HEK293T (cell line): Measurements from ENCODE around the gene SLC10A7.

Experiments
- CTCF ChIA-PET: fragments of 350-600 bp; formaldehyde crosslinking; extraction: SDS; loops from one replicate; lab custom pipeline; 2021; ENCODE audit warnings: antibody characterized with exemption, inconsistent platforms; lab: Yijun Ruan, JAX
- POLR2A ChIA-PET: fragments of 350-600 bp; formaldehyde crosslinking; extraction: SDS; loops from one replicate; lab custom pipeline; 2020; ENCODE audit warnings: antibody characterized with exemption, inconsistent platforms; lab: Yijun Ruan, JAX
- DNase-seq: peaks from one replicate; pipeline ENCODE4 v3.0.0; 2012; ENCODE audit warnings: mixed read lengths; ENCODE audit errors: extremely low spot score
- ARNT ChIP-seq: fragments of 450-650 bp; IDR thresholded peaks from 2 replicates; pipeline ENCODE4 v1.6.1; 2017; ENCODE audit warnings: mild to moderate bottlenecking
- BHLHE40 ChIP-seq: fragments of 450-650 bp; IDR thresholded peaks from 2 replicates; pipeline ENCODE4 v1.6.1; 2016; ENCODE audit warnings: mild to moderate bottlenecking, moderate library complexity, borderline replicate concordance
- CTBP1 ChIP-seq: fragments of 450-650 bp; IDR thresholded peaks from 2 replicates; pipeline ENCODE4 v1.6.1; 2016; ENCODE audit warnings: borderline replicate concordance
- ELF4 ChIP-seq: fragments of 450-650 bp; IDR thresholded peaks from 2 replicates; pipeline ENCODE4 v1.6.1; 2017; ENCODE audit warnings: antibody characterized with exemption
- FOXA1 ChIP-seq: fragments of 450-650 bp; IDR thresholded peaks from 2 replicates; pipeline ENCODE4 v1.6.1; 2016; ENCODE audit warnings: mild to moderate bottlenecking
- FOXK2 ChIP-seq: fragments of 450-650 bp; IDR thresholded peaks from 2 replicates; pipeline ENCODE4 v1.6.1; 2016; ENCODE audit warnings: mild to moderate bottlenecking
- FOXM1 ChIP-seq: fragments of 450-650 bp; IDR thresholded peaks from 2 replicates; pipeline ENCODE4 v1.6.1; 2017; ENCODE audit warnings: mild to moderate bottlenecking, borderline replicate concordance
- HDGF ChIP-seq: fragments of 450-650 bp; IDR thresholded peaks from 2 replicates; pipeline ENCODE4 v1.6.1; 2017; ENCODE audit warnings: antibody characterized with exemption, borderline replicate concordance
- L3MBTL2 ChIP-seq: fragments of 450-650 bp; conservative IDR thresholded peaks from 2 replicates; pipeline ENCODE4 v1.6.1; 2016; ENCODE audit warnings: mild to moderate bottlenecking
- LEF1 ChIP-seq: fragments of 450-650 bp; IDR thresholded peaks from 2 replicates; pipeline ENCODE4 v1.6.1; 2017; ENCODE audit warnings: mild to moderate bottlenecking, borderline replicate concordance
- NFRKB ChIP-seq: fragments of 450-650 bp; IDR thresholded peaks from 2 replicates; pipeline ENCODE4 v1.6.1; 2016; ENCODE audit warnings: mild to moderate bottlenecking, moderate library complexity
- SP1 ChIP-seq: fragments of 450-650 bp; IDR thresholded peaks from 2 replicates; pipeline ENCODE4 v1.6.1; 2017
- SUZ12 ChIP-seq: fragments of 450-650 bp; IDR thresholded peaks from 2 replicates; pipeline ENCODE4 v1.6.1; 2016; ENCODE audit warnings: mild to moderate bottlenecking
- TARDBP ChIP-seq: fragments of 450-650 bp; IDR thresholded peaks from 2 replicates; pipeline ENCODE4 v1.6.1; 2016
- ZNF384 ChIP-seq: fragments of 450-650 bp; IDR thresholded peaks from 2 replicates; pipeline ENCODE4 v1.6.1; 2016
- TF ChIP-seq, protein P1 (sequence below): fragments of 450-650 bp; IDR thresholded peaks from 2 replicates; pipeline ENCODE4 v1.6.1; 2016

Gene SLC10A7

DNA sequence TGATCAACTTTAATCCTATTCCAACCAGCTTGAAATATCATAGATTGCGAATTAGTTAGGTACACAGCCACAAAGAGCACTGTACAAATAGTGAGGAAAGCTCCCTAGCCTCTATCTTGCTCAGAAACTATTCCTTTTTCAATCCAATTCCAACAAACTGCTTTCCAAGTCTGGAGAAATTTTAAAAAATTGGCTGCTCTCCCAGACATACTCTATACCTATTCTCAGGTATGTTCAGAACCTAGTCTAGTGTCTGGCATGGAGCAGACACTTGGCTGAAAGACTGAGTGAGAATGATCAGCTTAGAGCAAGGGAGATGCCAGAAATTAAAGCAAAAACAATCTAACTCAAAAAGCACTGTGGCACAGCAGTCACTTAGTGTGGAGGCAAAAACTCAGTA lies 105.9 kb downstream of the SLC10A7 start:
- DNase-seq, result no peak
- ChIA-PET POLR2A (no interaction called here), CTCF (interaction anchor here (0.6 kb wide), 1 partner anchor 9 kb away, joined by 5 read pairs; no protein-coding TSS in a partner anchor)
- TF ChIP-seq ELF4, result no peak
- TF ChIP-seq SUZ12, result no peak
- no peak for TF ChIP-seq LEF1
- no peak for TF ChIP-seq L3MBTL2
- TF ChIP-seq FOXA1, result no peak
- TF ChIP-seq ARNT, result no peak
- TF ChIP-seq FOXK2, result no peak
- TF ChIP-seq TARDBP, result no peak
- no peak for TF ChIP-seq HDGF
- TF ChIP-seq BHLHE40, result no peak
- TF ChIP-seq, protein P1, sequence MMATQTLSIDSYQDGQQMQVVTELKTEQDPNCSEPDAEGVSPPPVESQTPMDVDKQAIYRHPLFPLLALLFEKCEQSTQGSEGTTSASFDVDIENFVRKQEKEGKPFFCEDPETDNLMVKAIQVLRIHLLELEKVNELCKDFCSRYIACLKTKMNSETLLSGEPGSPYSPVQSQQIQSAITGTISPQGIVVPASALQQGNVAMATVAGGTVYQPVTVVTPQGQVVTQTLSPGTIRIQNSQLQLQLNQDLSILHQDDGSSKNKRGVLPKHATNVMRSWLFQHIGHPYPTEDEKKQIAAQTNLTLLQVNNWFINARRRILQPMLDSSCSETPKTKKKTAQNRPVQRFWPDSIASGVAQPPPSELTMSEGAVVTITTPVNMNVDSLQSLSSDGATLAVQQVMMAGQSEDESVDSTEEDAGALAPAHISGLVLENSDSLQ, result no peak
- no peak for TF ChIP-seq SP1
- TF ChIP-seq ZNF384, result no peak
- TF ChIP-seq NFRKB, result no peak
- no peak for TF ChIP-seq FOXM1
- TF ChIP-seq CTBP1, result no peak

DNA sequence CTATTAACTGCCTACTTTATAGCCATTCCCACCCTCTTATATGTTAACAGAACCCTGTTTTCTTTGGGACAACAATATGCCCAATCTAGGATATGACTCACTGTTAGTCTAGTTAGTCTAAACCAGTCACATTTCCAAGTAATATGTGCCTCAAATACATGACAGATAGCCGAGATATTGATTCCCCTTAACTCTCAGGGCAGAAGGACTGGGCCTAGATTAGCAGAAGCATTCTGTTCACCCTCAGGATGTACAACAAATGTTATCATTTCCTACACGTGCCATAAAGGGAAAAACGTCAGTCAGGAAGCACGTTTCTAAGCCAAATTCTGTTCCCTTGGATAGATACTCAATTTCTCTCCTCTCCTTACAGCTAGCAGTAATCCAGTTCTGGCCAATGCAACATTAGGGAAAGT lies 114.1 kb downstream of the SLC10A7 start:
- ChIA-PET POLR2A (no interaction called here), CTCF (no interaction called here)
- no peak for TF ChIP-seq SP1
- no peak for TF ChIP-seq HDGF
- TF ChIP-seq FOXM1, result no peak
- TF ChIP-seq CTBP1, result no peak
- TF ChIP-seq, protein P1, result no peak
- TF ChIP-seq ZNF384, result no peak
- TF ChIP-seq SUZ12, result no peak
- no peak for TF ChIP-seq TARDBP
- no peak for TF ChIP-seq ELF4
- no peak for TF ChIP-seq BHLHE40
- TF ChIP-seq LEF1, result no peak
- no peak for TF ChIP-seq NFRKB
- no peak for TF ChIP-seq FOXK2
- TF ChIP-seq L3MBTL2, result no peak
- no peak for TF ChIP-seq FOXA1
- TF ChIP-seq ARNT, result no peak
- no peak for DNase-seq

DNA sequence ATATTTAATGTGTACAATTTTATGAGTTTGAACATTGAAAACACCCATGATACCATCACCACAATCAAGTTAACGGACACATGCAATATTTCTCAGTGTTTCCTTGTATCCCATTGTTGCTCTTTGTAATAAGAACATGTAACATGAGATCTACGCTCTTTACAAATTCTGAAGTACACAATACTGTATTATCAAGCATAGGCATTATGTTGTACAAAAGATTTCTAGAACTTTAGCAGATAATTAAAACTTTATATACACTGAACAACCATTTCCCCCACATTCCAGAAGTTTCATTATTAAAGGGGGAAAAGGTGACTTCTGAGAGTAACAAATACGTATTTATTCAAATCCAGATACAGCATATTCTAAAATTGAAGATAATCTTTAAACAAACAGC lies 114.5 kb downstream of the SLC10A7 start:
- ChIA-PET CTCF (no interaction called here), POLR2A (no interaction called here)
- no peak for TF ChIP-seq L3MBTL2
- no peak for TF ChIP-seq BHLHE40
- DNase-seq, result no peak

DNA sequence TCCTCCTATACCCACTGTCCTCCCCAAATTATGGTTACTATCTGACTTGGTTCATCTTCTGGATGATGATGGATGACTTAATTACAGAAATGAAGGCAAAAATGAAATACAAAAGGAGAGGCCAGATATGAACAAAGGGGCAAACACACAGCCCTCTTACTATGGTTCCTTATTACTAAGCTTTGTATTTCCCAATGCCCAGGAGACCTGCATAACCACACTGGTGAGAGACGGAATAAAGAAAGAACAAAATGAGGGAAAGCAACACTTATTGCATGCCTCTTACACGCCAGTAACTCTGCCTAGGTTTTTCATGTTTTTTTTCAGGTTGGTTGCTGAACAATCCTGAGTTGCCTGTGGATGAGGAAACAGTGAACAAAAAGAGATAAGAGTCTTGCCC lies 120.5 kb downstream of the SLC10A7 start:
- ChIA-PET POLR2A (no interaction called here), CTCF (no interaction called here)
- DNase-seq, result no peak
- no peak for TF ChIP-seq ELF4
- TF ChIP-seq, protein P1, result no peak
- TF ChIP-seq CTBP1, result no peak
- no peak for TF ChIP-seq HDGF
- TF ChIP-seq FOXK2, result no peak
- TF ChIP-seq L3MBTL2, result no peak
- no peak for TF ChIP-seq ARNT
- TF ChIP-seq ZNF384, result no peak
- no peak for TF ChIP-seq SP1
- TF ChIP-seq FOXA1, result no peak
- TF ChIP-seq NFRKB, result no peak

DNA sequence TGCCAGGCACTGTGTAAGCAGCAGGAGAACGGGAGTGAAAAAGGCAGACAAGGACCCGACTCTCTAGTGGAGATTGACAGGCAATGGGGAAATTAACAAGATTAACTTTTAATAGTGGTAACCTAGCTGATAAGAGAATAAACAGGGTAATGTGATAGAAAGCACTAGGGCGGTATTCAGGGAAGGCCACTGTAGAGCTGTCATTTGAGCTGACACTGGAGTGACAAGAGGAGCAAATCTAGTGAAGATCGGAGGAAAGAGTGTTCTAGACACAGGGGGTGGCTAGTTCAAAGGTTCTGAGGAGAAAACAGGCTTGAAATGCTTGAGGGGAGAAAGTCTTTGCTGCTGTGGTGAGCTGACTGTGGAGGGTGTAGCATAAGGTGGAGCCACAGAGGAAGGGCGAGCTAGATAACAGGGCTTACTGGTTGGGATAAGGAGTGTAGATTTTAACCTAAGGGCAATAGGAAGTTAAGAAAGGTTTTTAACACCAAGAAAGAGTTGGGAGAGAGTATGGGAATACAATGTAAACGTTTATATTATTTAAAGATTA lies 122.8 kb downstream of the SLC10A7 start:
- POLR2A ChIA-PET, result no interaction called here
- no peak for TF ChIP-seq FOXM1
- TF ChIP-seq, protein P1, result peak; percentile 59
- CTCF ChIA-PET, result no interaction called here
- DNase-seq, result no peak

DNA sequence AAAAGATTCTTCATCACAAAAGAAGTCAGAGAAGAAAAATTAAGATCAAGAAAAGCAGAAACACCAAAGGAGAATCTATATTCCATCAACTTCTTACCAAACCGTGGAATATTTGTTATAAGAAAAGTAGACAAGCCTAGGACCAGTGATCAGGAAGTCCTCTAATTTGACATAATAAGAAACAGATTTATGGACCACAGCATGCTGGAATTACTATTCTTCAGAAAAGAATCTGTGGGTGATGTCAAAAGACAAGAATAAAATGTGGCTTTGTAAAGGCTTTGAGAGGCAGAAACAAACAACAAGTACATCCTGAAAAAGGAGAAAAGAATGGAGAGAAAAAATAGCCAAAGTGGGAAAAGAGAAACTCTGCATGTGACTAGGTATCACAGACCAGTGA lies 123.3 kb downstream of the SLC10A7 start:
- ChIA-PET POLR2A (no interaction called here), CTCF (no interaction called here)
- DNase-seq, result no peak
- TF ChIP-seq NFRKB, result no peak
- no peak for TF ChIP-seq ELF4
- TF ChIP-seq ARNT, result no peak
- TF ChIP-seq SUZ12, result no peak
- TF ChIP-seq SP1, result no peak
- no peak for TF ChIP-seq FOXA1
- TF ChIP-seq CTBP1, result no peak
- no peak for TF ChIP-seq TARDBP
- no peak for TF ChIP-seq FOXM1
- no peak for TF ChIP-seq L3MBTL2
- no peak for TF ChIP-seq LEF1
- TF ChIP-seq HDGF, result no peak
- TF ChIP-seq ZNF384, result no peak
- TF ChIP-seq BHLHE40, result no peak
- TF ChIP-seq FOXK2, result no peak
- TF ChIP-seq, protein P1, result no peak
